MCF 10A (cell line): ENCODE measurements around the gene HSDL2. TPM values are rescaled to one million over a fixed set of nuclear protein-coding genes. Genes with fewer than 3 reads are reported as not detected.

Experiments
- BruUV-seq: library from RNA; stranded (reverse); fragments of 400-500 nt; replicated peaks from 2 replicates; lab custom pipeline; 2021; lab: Mats Ljungman, UMichigan
- CTCF ChIA-PET: fragments of 300-600 bp; sonication (Branson Sonifier 250); formaldehyde crosslinking; extraction: SDS; loops from one replicate; lab custom pipeline; 2021; ENCODE audit warnings: antibody characterized with exemption, inconsistent platforms; lab: Yijun Ruan, JAX
- POLR2A ChIA-PET: fragments of 300-600, 350-650 bp; sonication (Branson Sonifier 250); formaldehyde crosslinking; extraction: SDS; loops from one replicate; lab custom pipeline; 2020; ENCODE audit warnings: antibody characterized with exemption, inconsistent platforms; lab: Yijun Ruan, JAX
- DNase-seq: peaks from one replicate; pipeline ENCODE4 v3.0.0-alpha.2; 2018; ENCODE audit not compliant: unreplicated experiment
- H3K27ac Mint-ChIP-seq: one replicate; pipeline ENCODE4 v1.8.0; 2022; ENCODE audit warnings: mild to moderate bottlenecking, low read depth, mixed read lengths; ENCODE audit not compliant: unreplicated experiment
- H3K27me3 Mint-ChIP-seq: one replicate; pipeline ENCODE4 v1.8.0; 2022; ENCODE audit warnings: mixed read lengths; ENCODE audit not compliant: insufficient read depth, unreplicated experiment
- H3K36me3 Mint-ChIP-seq: one replicate; pipeline ENCODE4 v1.8.0; 2022; ENCODE audit warnings: mild to moderate bottlenecking, moderate library complexity, mixed read lengths; ENCODE audit not compliant: insufficient read depth, unreplicated experiment
- H3K4me1 Mint-ChIP-seq: one replicate; pipeline ENCODE4 v1.8.0; 2022; ENCODE audit warnings: mixed read lengths; ENCODE audit not compliant: insufficient read depth, unreplicated experiment
- H3K4me3 Mint-ChIP-seq: one replicate; pipeline ENCODE4 v1.8.0; 2022; ENCODE audit warnings: mild to moderate bottlenecking, moderate library complexity, mixed read lengths; ENCODE audit not compliant: unreplicated experiment
- H3K9me3 Mint-ChIP-seq: one replicate; pipeline ENCODE4 v1.8.0; 2022; ENCODE audit warnings: mixed read lengths; ENCODE audit not compliant: unreplicated experiment
- intact Hi-C: fragments of 100-400 bp; cut with micrococcal nuclease; formaldehyde crosslinking; loops from 2 replicates; pipeline ENCODE4 v1.14.1; 2022
- total RNA-seq: library from RNA; stranded (reverse); gene quantifications from 2 replicates; pipeline ENCODE4 v1.2.3, GENCODE V29; 2022
- TF ChIP-seq, protein P1 (sequence below): fragments of 200-600 bp; IDR thresholded peaks from one replicate; pipeline ENCODE4 v1.8.0; 2022; ENCODE audit warnings: antibody characterized with exemption, mild to moderate bottlenecking; ENCODE audit not compliant: unreplicated experiment

HSDL2 gene
- total RNA-seq, 1 experiment from 2014 or later, result 26.7 TPM

DNA sequence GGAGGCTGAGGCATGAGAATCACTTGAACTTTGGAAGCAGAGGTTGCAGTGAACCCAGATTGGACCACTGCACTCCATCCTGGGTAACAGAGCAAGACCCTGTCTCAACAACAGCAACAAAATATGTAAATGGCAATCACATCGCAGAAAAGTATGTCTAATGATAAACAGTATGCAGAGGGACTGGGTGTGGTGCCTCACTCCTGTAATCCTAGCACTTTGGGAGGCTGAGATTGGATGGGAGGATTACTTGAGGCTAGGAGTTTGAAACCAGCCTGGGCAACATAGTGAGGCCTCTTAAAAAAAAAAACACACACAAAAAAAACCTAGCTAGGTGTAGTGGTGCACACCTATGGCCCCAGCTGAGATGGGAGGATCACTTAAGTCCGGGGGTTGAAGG is 40.3 kb downstream of the HSDL2 start:
- TF ChIP-seq, protein P1, sequence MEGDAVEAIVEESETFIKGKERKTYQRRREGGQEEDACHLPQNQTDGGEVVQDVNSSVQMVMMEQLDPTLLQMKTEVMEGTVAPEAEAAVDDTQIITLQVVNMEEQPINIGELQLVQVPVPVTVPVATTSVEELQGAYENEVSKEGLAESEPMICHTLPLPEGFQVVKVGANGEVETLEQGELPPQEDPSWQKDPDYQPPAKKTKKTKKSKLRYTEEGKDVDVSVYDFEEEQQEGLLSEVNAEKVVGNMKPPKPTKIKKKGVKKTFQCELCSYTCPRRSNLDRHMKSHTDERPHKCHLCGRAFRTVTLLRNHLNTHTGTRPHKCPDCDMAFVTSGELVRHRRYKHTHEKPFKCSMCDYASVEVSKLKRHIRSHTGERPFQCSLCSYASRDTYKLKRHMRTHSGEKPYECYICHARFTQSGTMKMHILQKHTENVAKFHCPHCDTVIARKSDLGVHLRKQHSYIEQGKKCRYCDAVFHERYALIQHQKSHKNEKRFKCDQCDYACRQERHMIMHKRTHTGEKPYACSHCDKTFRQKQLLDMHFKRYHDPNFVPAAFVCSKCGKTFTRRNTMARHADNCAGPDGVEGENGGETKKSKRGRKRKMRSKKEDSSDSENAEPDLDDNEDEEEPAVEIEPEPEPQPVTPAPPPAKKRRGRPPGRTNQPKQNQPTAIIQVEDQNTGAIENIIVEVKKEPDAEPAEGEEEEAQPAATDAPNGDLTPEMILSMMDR, result no peak
- intact Hi-C loops, result no loop called here
- CTCF ChIA-PET, result interaction anchor here (0.5 to 0.6 kb wide), 2 partner anchors 48 to 325 kb away, joined by 3 read pairs; no protein-coding TSS in a partner anchor
- POLR2A ChIA-PET, result no interaction called here
- H3K4me1 Mint-ChIP-seq, result no peaks in the 10 kb centered on the region
- no TSS peak for BruUV-seq
- no peak for DNase-seq
- H3K4me3 Mint-ChIP-seq, result no peak overlapping the region
- no peaks in the 10 kb centered on the region for H3K27me3 Mint-ChIP-seq
- no peaks in the 10 kb centered on the region for H3K9me3 Mint-ChIP-seq
- H3K36me3 Mint-ChIP-seq, result peaks cover 32% of the 10 kb centered on the region
- H3K27ac Mint-ChIP-seq, result no peak overlapping the region

DNA sequence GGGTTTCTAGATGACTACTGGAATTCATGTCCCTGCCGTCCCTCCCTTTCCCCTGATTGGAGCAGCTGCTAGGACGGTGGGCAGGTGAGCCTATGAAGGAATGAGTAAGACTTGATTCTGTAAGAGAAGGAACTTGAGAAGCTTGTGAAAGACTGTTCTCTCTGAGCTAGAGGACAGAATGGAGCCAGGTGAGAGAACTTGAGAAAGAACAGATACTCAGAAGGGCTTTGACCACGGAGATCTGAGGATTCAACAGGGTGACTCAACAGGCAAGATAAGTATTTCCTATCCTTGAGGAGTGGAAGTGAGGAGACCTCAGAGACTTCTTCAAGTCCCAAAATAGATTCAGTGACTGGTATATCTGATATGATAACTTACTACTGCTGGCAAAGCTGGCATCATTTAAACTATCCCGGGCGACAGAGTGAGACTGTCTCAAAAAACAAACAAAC is 41.9 kb downstream of the HSDL2 start:
- no peak for DNase-seq
- TF ChIP-seq, protein P1, result no peak
- Mint-ChIP-seq H3K4me3 (no peak overlapping the region), H3K36me3 (peaks cover 24% of the 10 kb centered on the region), H3K27ac (no peak overlapping the region), H3K27me3 (no peaks in the 10 kb centered on the region), H3K9me3 (no peaks in the 10 kb centered on the region), H3K4me1 (no peaks in the 10 kb centered on the region)
- intact Hi-C loops, result no loop called here
- ChIA-PET CTCF (no interaction called here), POLR2A (interaction anchor here (0.7 kb wide), 1 partner anchor 30 kb away, joined by 4 read pairs; no protein-coding TSS in a partner anchor)
- no TSS peak for BruUV-seq

DNA sequence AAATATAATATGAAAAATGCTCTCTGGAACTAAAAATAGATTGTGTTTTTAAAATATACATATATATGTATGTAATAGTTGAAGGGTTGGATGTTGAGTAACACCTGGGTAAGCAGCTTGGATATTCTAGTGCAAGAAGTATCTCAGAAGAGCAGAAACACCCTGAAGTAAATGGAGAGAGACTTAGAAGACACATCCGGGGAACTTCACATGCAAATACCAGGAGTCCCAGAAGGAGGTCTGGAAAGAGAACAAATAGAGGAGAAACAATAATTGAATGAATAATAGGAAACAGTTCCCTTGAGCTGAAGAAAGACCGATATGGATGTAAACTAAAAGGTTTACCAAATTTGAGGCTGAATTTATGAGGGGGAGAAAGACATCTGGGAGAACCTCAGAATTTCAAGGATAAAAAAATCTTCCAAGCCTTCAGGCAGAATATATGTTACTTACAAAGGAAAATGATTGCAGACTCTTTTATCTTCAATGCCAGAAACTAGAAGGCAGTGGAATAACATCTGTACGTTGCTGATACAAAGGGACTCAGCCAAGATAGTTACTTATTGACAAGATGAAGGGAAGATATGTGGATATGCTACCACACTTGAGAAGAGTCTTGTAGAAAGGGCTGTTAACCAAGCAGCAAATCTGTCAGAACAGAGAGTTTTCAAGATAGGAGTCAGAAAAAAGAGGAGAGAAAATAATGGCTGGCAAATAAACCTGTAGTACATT is 42.7 kb downstream of the HSDL2 start:
- DNase-seq, result no peak
- TF ChIP-seq, protein P1, result no peak
- ChIA-PET CTCF (interaction anchor here (0.5 kb wide), 1 partner anchor 369 kb away, joined by 3 read pairs; no protein-coding TSS in a partner anchor), POLR2A (interaction anchor here (0.7 kb wide), 1 partner anchor 30 kb away, joined by 4 read pairs; no protein-coding TSS in a partner anchor)
- Mint-ChIP-seq H3K4me3 (no peak overlapping the region), H3K4me1 (no peaks in the 10 kb centered on the region), H3K27ac (no peak overlapping the region), H3K9me3 (no peaks in the 10 kb centered on the region), H3K36me3 (peaks cover 24% of the 10 kb centered on the region), H3K27me3 (no peaks in the 10 kb centered on the region)
- no TSS peak for BruUV-seq
- intact Hi-C loops, result no loop called here

DNA sequence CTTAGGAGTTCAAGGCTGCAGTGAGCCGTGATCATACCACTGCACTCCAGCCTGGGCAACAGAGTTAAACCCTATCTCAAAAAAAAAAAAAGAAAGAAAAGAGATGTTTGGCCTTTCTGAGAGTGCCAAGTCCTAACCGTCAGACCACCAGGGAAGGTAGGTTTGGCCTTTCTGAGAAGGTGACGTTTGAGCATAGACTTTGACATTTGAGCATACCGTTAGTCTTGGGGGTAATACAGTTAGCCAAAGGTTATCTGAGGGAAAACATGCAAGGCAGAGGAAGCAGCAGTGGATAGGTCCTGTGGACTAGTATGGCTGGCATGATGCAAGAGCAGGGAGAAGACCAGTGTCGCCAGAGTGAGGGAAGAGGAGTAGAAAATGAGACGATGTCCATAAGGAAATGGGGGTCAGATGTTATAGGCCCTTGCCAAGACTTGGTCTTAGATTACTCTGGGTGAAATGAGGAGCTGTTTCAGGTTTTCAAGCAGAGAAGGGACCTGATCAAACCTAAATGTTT is 50.2 kb downstream of the HSDL2 start:
- intact Hi-C loops, result no loop called here
- Mint-ChIP-seq H3K4me1 (no peaks in the 10 kb centered on the region), H3K27ac (no peak overlapping the region), H3K36me3 (peaks cover 7% of the 10 kb centered on the region), H3K27me3 (no peaks in the 10 kb centered on the region), H3K9me3 (no peaks in the 10 kb centered on the region), H3K4me3 (no peak overlapping the region)
- no TSS peak for BruUV-seq
- TF ChIP-seq, protein P1, result no peak
- ChIA-PET CTCF (interaction anchor here (0.6 kb wide), 1 partner anchor 556 kb away, joined by 3 read pairs; no protein-coding TSS in a partner anchor), POLR2A (no interaction called here)
- DNase-seq, result no peak
